Activated T-helper 2 cell treated with anti-CD3 and anti-CD28 coated beads, Interferon-gamma antibody, Interleukin-2, Interleukin-4, amounts not matched to agents 10 μg/mL and 5 μg/mL and 100 μg/mL, durations not matched to agents 14 hours and 24 hours and 36 hours (primary cell): ENCODE results near the gene PTPRE. TPM values are rescaled to one million over a fixed set of nuclear protein-coding genes. Genes with fewer than 3 reads are reported as not detected.

Experiments
- DNase-seq: peaks from one replicate; pipeline ENCODE4 v3.0.0; 2021; ENCODE audit warnings: low spot score
- H3K27ac Mint-ChIP-seq: one replicate; pipeline ENCODE4 v1.8.0; 2021; ENCODE audit warnings: mixed read lengths
- H3K27me3 Mint-ChIP-seq: one replicate; pipeline ENCODE4 v1.8.0; 2021; ENCODE audit warnings: low read depth, mixed read lengths
- H3K36me3 Mint-ChIP-seq: one replicate; pipeline ENCODE4 v1.8.0; 2021; ENCODE audit warnings: low read depth, mixed read lengths
- H3K4me1 Mint-ChIP-seq: one replicate; pipeline ENCODE4 v1.8.0; 2021; ENCODE audit warnings: low read depth, mixed read lengths
- H3K4me3 Mint-ChIP-seq: one replicate; pipeline ENCODE4 v1.8.0; 2021; ENCODE audit warnings: low read depth, mild to moderate bottlenecking, moderate library complexity, mixed read lengths
- H3K9me3 Mint-ChIP-seq: one replicate; pipeline ENCODE4 v1.8.0; 2021; ENCODE audit warnings: mixed read lengths
- intact Hi-C: fragments of 100-400 bp; cut with micrococcal nuclease; formaldehyde crosslinking; loops from one replicate; pipeline ENCODE4 v1.15.1; 2023
- total RNA-seq: library from RNA; stranded (reverse); gene quantifications from 2 replicates; pipeline ENCODE4 v1.2.3, GENCODE V29; 2022

The PTPRE gene
- total RNA-seq, 1 donor from 2014 or later, result 16.8 TPM

DNA sequence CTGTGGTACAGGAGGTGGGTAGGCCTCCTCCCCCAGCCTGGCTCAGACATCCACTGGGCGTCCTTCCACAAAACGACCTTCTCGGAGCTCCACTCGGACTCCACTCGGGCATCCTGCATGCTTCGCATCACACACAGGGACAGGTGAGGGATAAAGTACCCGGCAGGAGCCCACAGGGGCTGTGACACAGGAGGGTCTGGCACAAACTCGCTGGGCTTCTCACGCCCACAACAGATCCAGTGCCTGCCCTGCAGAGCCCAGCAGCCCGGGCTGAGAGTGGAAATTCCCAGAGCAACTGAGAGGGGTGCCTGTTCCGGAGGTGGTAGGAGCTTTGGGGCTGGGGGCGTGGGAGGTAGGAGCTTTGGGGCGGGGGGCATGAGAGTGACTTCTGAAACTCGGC lies 110.9 kb downstream of the PTPRE start:
- no peaks in the 10 kb centered on the region for H3K9me3 Mint-ChIP-seq
- H3K27me3 Mint-ChIP-seq, result no peaks in the 10 kb centered on the region
- DNase-seq, result no peak
- intact Hi-C loops, result no loop called here
- no peak overlapping the region for H3K27ac Mint-ChIP-seq
- no peak overlapping the region for H3K4me3 Mint-ChIP-seq
- H3K36me3 Mint-ChIP-seq, result no peaks in the 10 kb centered on the region
- peaks cover 7% of the 10 kb centered on the region for H3K4me1 Mint-ChIP-seq

DNA sequence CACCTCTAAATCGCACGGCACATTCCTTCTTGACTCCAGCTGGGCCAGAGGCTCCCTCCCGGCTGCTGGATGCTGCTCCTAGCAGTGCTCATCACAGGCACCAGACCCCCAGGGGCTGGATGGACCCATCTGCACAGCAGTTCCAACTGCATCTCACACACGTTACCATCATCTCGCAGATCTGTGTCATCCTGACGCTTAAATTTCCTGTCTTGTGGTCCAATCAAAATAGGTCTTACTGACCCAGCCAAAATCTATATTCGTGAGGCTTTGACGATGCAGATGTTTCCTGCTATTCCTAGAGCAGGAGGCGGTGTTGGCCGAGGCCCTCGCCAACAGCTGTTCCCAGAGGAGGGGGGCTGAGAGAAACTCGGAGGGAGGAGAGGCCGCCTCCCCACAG lies 111.3 kb downstream of the PTPRE start:
- no peaks in the 10 kb centered on the region for H3K9me3 Mint-ChIP-seq
- H3K36me3 Mint-ChIP-seq, result no peaks in the 10 kb centered on the region
- no peaks in the 10 kb centered on the region for H3K27me3 Mint-ChIP-seq
- intact Hi-C loops, result no loop called here
- no peak overlapping the region for H3K4me3 Mint-ChIP-seq
- no peak for DNase-seq
- no peak overlapping the region for H3K27ac Mint-ChIP-seq
- H3K4me1 Mint-ChIP-seq, result peaks cover 7% of the 10 kb centered on the region

DNA sequence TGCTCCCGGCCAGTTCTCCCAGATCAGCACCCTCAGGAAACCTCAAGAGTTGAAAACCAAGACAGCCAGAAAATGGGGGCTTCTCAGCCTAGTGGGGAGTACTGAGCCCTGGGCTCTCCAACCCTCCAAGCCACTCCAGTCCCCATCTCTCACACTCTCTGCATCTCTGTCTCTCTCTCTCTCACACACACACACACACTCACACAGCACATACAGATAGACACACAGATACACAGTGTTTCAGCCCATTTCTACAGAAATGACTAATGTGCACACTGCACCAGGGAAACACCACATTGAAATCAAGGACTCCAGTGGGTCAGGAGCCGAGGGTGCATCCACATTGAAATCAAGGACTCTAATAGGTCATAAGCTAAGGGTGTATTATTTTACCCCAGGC lies 111.8 kb downstream of the PTPRE start:
- no peak overlapping the region for H3K4me3 Mint-ChIP-seq
- peaks cover 7% of the 10 kb centered on the region for H3K4me1 Mint-ChIP-seq
- peak overlapping the region; percentile 30 for H3K27ac Mint-ChIP-seq
- no peaks in the 10 kb centered on the region for H3K27me3 Mint-ChIP-seq
- DNase-seq, result no peak
- no peaks in the 10 kb centered on the region for H3K36me3 Mint-ChIP-seq
- intact Hi-C loops, result no loop called here
- no peaks in the 10 kb centered on the region for H3K9me3 Mint-ChIP-seq

DNA sequence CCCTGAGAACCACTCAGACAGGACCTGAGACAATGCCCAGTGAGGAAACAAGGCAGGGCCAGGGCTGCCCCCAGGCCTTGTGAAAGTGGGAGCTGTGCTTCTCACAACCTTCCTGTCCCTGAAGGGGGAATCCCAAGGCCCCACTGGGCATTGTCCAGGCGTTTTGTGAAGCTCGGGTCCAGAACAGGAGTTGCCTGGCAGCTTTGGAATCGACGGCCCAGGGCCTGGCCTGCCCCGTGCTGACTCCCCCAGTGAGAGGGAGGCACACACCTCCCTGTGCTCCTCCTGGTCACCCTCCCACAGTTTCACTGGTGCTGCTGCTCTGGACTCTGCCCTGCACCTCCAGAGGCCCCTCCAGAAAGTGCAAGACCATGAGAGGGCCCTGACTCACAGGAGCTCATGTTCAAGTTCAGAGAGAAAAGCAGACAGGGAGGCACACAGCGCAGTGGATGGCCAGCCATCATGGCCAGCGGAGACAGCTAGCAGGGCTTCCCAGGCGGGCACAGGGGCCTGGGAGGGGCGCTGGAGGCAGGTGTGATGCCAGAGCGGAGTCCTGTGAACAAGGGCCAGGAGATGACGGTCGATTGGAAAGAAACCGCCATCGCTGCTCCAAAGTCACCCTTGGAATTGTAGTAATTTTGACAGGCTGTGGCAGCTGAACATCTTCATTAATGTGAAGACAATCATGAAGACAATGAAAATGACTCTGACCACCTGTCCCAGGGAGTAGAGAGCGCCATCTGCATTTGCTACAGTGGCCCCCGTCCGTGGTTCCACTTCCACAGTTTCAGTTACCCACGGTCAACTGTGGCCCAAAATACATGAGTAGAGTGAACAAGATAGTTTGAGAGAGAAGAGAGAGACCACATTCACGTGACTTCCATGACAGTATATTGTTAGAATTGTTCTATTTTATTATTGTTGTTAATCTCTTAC lies 115.6 kb downstream of the PTPRE start:
- H3K27me3 Mint-ChIP-seq, result no peaks in the 10 kb centered on the region
- intact Hi-C loops, result no loop called here
- H3K9me3 Mint-ChIP-seq, result no peaks in the 10 kb centered on the region
- no peak overlapping the region for H3K4me3 Mint-ChIP-seq
- H3K27ac Mint-ChIP-seq, result no peak overlapping the region
- peaks cover 13% of the 10 kb centered on the region for H3K4me1 Mint-ChIP-seq
- DNase-seq, result no peak
- no peaks in the 10 kb centered on the region for H3K36me3 Mint-ChIP-seq

DNA sequence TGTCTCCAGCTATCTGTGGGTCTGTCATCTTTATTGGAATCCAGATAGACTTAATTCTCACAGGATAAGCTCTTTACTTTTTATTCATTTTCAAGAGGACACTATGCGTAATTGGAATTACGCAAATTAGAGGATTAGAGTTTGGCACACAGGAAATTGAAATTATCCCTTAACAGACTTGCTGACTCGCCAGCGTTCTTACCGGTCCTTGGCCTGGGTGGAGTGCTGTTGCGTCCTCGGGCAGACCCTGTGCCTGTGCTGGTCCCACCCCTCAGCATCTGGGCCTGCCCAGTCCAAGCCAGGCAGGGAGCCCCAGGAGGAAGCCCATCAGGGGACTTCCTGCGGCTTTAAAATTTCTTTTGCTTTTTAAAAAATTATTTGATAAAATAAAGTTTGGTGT lies 117.5 kb downstream of the PTPRE start:
- Mint-ChIP-seq H3K27me3 (no peaks in the 10 kb centered on the region), H3K4me1 (peaks cover 14% of the 10 kb centered on the region), H3K9me3 (no peaks in the 10 kb centered on the region), H3K4me3 (no peak overlapping the region), H3K27ac (no peak overlapping the region), H3K36me3 (no peaks in the 10 kb centered on the region)
- DNase-seq, result no peak
- intact Hi-C loops, result no loop called here

DNA sequence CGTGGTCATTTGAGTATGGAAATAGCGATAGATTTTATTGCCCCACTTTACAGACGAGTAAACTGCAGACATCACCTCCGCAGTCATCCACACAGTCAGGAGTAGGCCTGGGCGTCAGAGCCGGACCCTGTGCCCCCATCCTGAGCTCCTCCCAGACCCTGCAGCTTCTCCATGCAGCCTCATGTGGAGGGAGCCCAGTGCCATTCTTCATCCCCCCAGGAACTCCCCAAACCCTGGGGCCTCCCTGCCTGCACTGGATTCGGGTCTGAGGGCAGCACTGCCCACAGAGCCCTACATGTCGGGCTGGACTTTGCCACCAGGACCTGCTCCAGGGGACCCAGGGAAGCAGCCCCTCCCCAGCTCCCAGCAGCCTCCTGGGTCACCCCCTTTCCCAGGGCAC lies 118.5 kb downstream of the PTPRE start:
- no peak overlapping the region for H3K27ac Mint-ChIP-seq

DNA sequence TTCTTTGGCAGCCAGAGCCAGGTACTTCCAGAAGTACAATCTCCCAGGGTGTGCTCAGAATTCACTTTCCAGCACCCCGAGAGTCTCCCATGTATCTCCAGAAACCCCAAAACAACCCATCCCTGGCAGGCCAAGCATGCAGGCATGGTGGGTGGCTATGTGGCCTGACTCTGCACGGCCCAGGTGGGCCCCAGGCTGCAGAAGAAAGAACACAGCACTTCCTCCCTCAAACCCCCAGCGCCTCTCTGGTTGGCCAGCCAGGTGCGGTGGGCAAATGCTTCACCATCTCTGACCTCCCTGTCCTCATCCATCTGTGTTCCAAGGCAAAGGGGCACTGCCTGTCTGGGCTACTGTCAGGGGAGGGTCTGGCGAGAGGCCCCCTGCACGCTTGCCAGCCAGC lies 119.0 kb downstream of the PTPRE start:
- intact Hi-C loops, result no loop called here
- H3K4me3 Mint-ChIP-seq, result no peak overlapping the region
- H3K27me3 Mint-ChIP-seq, result no peaks in the 10 kb centered on the region
- no peak for DNase-seq
- H3K27ac Mint-ChIP-seq, result no peak overlapping the region
- no peaks in the 10 kb centered on the region for H3K36me3 Mint-ChIP-seq
- peaks cover 15% of the 10 kb centered on the region for H3K4me1 Mint-ChIP-seq
- H3K9me3 Mint-ChIP-seq, result no peaks in the 10 kb centered on the region

More for the DNA sequence above, 118.5 kb downstream of the PTPRE start:
- Mint-ChIP-seq H3K27me3 (no peaks in the 10 kb centered on the region), H3K36me3 (no peaks in the 10 kb centered on the region), H3K4me1 (peaks cover 14% of the 10 kb centered on the region), H3K9me3 (no peaks in the 10 kb centered on the region), H3K4me3 (no peak overlapping the region)
- intact Hi-C loops, result no loop called here
- no peak for DNase-seq

DNA sequence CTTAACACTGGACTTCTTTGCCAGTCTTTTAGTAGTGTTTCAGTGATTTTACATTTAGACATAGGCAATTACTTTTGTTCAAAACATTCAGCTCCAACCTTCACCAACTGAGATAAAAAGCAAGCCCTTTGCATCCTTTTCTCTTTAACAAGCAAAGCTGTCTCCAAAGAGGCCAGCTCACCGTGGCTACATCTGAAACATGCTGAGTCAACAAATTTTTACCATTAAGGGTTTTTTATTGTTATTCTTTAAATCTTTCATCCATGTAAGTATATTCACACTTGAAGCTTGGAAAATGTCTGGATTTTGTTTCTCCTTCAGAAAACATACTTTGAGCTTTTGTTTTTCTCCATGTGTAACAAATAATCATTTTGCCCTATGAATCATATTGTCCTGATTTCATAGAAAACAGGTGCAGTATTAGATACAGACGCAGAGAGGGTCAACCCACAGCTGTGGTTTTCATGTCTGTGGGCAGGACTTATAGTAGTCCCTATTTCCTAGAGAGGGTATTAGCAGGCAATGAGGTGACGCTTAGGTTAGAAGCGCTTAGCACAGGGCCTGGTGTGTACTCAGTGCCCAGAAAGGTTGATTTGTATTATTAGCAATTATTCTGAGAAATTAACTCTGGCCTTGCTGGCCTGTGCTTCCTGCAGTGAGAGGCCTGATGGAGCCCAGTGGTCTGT lies 119.9 kb downstream of the PTPRE start:
- DNase-seq, result no peak
- no peaks in the 10 kb centered on the region for H3K36me3 Mint-ChIP-seq
- no peak overlapping the region for H3K27ac Mint-ChIP-seq
- intact Hi-C loops, result no loop called here
- H3K9me3 Mint-ChIP-seq, result no peaks in the 10 kb centered on the region
- H3K4me1 Mint-ChIP-seq, result peaks cover 15% of the 10 kb centered on the region
- no peak overlapping the region for H3K4me3 Mint-ChIP-seq
- peaks cover 2% of the 10 kb centered on the region for H3K27me3 Mint-ChIP-seq

DNA sequence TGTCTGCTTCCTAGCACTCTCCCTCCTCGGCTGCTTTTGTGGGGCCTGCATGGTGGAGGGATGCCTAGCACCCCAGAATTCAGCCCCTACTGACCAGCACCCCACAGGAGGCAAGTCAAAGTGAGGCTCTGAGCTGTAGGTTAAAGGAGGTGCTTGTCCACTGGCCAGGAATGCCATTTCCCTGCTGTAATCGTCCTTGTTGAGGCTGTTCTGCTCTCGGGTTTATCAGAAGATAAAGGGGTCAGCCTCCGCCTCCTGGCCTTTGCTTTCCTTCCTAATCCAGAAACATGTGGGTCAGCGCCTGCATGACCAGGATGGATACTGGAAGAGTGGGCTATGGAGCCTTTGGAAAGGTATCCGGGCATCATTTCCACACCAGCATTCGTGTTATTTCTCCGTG lies 120.4 kb downstream of the PTPRE start:
- intact Hi-C loops, result no loop called here
- Mint-ChIP-seq H3K27me3 (peaks cover 2% of the 10 kb centered on the region), H3K36me3 (no peaks in the 10 kb centered on the region), H3K9me3 (no peaks in the 10 kb centered on the region), H3K4me3 (no peak overlapping the region), H3K27ac (no peak overlapping the region), H3K4me1 (peaks cover 15% of the 10 kb centered on the region)
- DNase-seq, result no peak

DNA sequence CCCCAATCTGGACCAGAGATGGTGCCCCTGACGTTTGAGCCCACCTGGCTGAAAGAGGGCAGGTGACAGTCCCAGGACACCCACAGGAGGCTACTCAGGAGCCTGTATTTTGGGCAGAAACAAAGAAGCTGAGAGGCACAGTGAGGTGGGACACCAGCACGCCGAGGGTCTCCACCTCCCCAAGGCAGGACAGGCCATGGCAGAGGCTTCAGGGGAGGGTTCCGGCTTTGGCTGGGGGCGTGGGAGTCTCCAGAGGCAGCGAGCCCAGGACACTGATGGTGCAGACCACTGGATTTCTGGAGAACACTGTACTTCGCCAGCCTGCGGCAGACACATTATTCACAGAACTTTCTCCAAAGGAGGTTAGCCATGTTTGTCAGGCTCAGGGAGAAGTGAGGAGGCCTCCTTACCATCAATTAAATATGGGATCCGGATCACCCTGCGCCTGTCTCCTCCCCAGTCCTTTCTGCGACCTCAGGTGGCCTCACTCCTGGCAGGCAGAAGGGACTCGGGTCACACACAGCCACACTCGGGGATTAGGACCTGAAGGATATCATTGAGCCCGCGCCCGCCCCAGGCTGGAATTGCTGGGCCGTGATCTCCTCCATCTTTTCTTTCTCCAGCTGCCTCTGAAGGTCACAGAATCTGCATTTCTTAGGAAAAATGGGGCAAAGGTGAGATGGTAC lies 121.1 kb downstream of the PTPRE start:
- DNase-seq, result no peak
- Mint-ChIP-seq H3K9me3 (no peaks in the 10 kb centered on the region), H3K4me1 (peaks cover 15% of the 10 kb centered on the region), H3K27me3 (peaks cover 2% of the 10 kb centered on the region), H3K36me3 (no peaks in the 10 kb centered on the region), H3K27ac (no peak overlapping the region), H3K4me3 (no peak overlapping the region)
- intact Hi-C loops, result no loop called here

DNA sequence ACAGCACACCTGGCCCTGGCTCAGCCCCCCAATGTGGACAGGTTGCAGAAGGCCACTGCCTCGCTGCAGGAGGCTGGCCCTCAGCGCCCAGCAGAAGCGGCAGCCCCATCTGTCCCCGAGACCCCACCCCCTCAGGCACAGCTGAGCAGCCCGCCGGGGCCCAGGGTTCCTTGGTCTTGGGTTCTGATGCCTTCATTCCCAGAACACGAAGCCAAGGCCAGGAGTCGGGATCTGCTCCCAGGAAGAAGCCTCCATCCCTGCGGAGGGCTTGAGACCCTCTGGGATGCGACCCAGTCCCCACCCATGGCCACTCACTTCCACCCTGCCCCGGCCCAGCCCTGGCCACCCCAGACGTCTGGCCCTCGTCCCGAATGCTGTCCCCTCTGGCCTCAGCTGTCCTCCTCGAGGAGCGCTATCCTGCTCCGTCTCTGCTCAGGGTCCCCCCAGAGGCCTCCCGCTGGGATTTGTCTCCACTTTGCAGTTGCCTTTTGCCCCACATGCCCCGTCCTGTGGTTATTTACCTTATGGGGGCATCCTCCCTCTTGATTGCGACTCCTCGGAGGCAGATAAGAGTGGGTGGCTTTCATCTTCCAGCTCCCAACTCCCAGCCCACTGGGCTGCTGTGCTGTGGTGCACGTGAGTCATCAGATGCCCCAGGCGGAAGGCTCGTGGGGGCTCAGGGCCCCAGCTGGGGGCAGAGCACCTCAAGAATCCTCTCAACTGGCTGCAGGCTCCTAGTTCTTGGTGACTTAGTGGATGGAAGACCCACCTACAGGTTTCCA lies 121.8 kb downstream of the PTPRE start:
- no peak overlapping the region for H3K4me3 Mint-ChIP-seq

DNA sequence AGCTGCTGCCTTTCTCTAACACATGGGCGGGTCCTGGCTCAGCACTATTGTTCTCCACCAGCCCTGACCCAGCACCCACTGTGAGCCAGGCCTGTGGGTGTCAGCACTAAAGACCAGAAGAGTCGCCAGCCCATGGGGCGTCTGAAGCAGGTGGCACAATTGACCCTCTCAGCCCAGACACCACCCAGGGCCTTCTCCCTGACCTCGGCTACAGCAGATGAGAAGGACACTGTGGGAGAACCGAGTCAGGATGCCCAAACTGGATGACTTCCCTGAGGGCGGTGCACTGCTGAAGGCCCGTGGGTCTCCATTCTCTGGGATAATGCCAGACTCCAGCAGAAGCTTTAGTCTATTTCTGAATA lies 122.4 kb downstream of the PTPRE start:
- no peaks in the 10 kb centered on the region for H3K9me3 Mint-ChIP-seq
- intact Hi-C loops, result no loop called here

More for the DNA sequence above, 121.8 kb downstream of the PTPRE start:
- DNase-seq, result no peak
- H3K27ac Mint-ChIP-seq, result no peak overlapping the region
- H3K27me3 Mint-ChIP-seq, result peaks cover 2% of the 10 kb centered on the region
- no peaks in the 10 kb centered on the region for H3K36me3 Mint-ChIP-seq
- H3K9me3 Mint-ChIP-seq, result no peaks in the 10 kb centered on the region
- intact Hi-C loops, result no loop called here
- peaks cover 15% of the 10 kb centered on the region for H3K4me1 Mint-ChIP-seq

More for the DNA sequence above, 122.4 kb downstream of the PTPRE start:
- peaks cover 15% of the 10 kb centered on the region for H3K4me1 Mint-ChIP-seq
- peaks cover 2% of the 10 kb centered on the region for H3K27me3 Mint-ChIP-seq
- no peaks in the 10 kb centered on the region for H3K36me3 Mint-ChIP-seq
- no peak for DNase-seq
- no peak overlapping the region for H3K27ac Mint-ChIP-seq
- no peak overlapping the region for H3K4me3 Mint-ChIP-seq
